Measurements from ENCODE around the gene TENM4. TPM values are rescaled to one million over a fixed set of nuclear protein-coding genes. Genes with fewer than 3 reads are reported as not detected.

Gene TENM4
- polyA plus RNA-seq, 1 of the 3 experiments (the other 2 are of a cell fraction), result 16.7 TPM

GRCh38 chr11:79321263-79321662 lies 119.6 kb downstream of the TENM4 start:
- POLR2A ChIA-PET, result no interaction called here
- TF ChIP-seq FOXJ3 (CRISPR knock-in tag; IDR thresholded peaks at IDR 0.05), result no peak
- TF ChIP-seq SIN3A (IDR thresholded peaks at IDR 0.05; ENCODE audit: borderline replicate concordance, low read depth, low read length), result no peak
- no peak for TF ChIP-seq JUND (IDR thresholded peaks at IDR 0.05)
- TF ChIP-seq IRF3 (IDR thresholded peaks at IDR 0.05; ENCODE audit: low read depth, low read length), result no peak
- TF ChIP-seq, protein P1, sequence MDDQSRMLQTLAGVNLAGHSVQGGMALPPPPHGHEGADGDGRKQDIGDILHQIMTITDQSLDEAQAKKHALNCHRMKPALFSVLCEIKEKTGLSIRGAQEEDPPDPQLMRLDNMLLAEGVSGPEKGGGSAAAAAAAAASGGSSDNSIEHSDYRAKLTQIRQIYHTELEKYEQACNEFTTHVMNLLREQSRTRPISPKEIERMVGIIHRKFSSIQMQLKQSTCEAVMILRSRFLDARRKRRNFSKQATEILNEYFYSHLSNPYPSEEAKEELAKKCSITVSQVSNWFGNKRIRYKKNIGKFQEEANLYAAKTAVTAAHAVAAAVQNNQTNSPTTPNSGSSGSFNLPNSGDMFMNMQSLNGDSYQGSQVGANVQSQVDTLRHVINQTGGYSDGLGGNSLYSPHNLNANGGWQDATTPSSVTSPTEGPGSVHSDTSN (IDR thresholded peaks at IDR 0.05), result no peak
- TF ChIP-seq NRF1 (IDR thresholded peaks at IDR 0.05; ENCODE audit: low read depth, low read length), result no peak
- no peak for TF ChIP-seq TEAD4 (IDR thresholded peaks at IDR 0.05; ENCODE audit: borderline replicate concordance, insufficient read depth)
- TF ChIP-seq EP300 (IDR thresholded peaks at IDR 0.05; ENCODE audit: borderline replicate concordance in 1 of 2, low read depth in 1 of 2, low read length in 1 of 2), result no peak
- TF ChIP-seq FOSL2 (IDR thresholded peaks at IDR 0.05; ENCODE audit: borderline replicate concordance, low read depth), result no peak
- no peak for TF ChIP-seq RCOR1 (IDR thresholded peaks at IDR 0.05; ENCODE audit: low read length)
- TF ChIP-seq RFX5 (IDR thresholded peaks at IDR 0.05; ENCODE audit: low read length), result no peak
- TF ChIP-seq SMC3 (IDR thresholded peaks at IDR 0.05; ENCODE audit: low read depth, low read length), result no peak
- TF ChIP-seq POLR2AphosphoS5 (IDR thresholded peaks at IDR 0.05; ENCODE audit: low read depth, low read length), result no peak
- WGBS (ENCODE audit: low lambda C conversion rate), result 73% methylated on average over 6 of the region's 6 CpGs
- H3K9me2 ChIP-seq, result no peaks in the 10 kb centered on the region
- no peak overlapping the region for H2AFZ ChIP-seq (ENCODE audit: low read depth)
- no peaks in the 10 kb centered on the region for H3K4me1 ChIP-seq (ENCODE audit: control insufficient read depth in 1 of 2, insufficient read depth in 2 of 2, low read depth in 1 of 2, low read length in 1 of 2)
- CTCF ChIA-PET, result interaction anchor here (1.1 kb wide), 1 partner anchor 9 kb away, joined by 3 read pairs; no protein-coding TSS in a partner anchor
- H3K36me3 ChIP-seq (replicated peaks in 1 of 2; ENCODE audit: control insufficient read depth in 1 of 2, insufficient read depth in 2 of 2, low read length in 1 of 2), result no peaks in the 10 kb centered on the region
- no peak overlapping the region for H3K4me3 ChIP-seq (ENCODE audit: low read depth in 2 of 2, low read length in 1 of 2)
- DNase-seq, result no peak
- no peaks in the 10 kb centered on the region for H3F3A ChIP-seq (replicated peaks; ENCODE audit: insufficient read depth)
- no peak overlapping the region for H3K4me2 ChIP-seq
- no peak overlapping the region for H3K27ac ChIP-seq (ENCODE audit: low read depth in 2 of 2, low read length in 1 of 2)
- no peaks in the 10 kb centered on the region for H3K79me2 ChIP-seq (ENCODE audit: insufficient read depth)
- no peak overlapping the region for H3K9ac ChIP-seq
- H4K20me1 ChIP-seq (ENCODE audit: insufficient read depth), result peaks cover 8% of the 10 kb centered on the region
- no peaks in the 10 kb centered on the region for H3K9me3 ChIP-seq
- H3K27me3 ChIP-seq (ENCODE audit: insufficient read depth), result no peaks in the 10 kb centered on the region

GRCh38 chr11:79314906-79315689 lies 125.7 kb downstream of the TENM4 start:
- 81% methylated on average over 8 of the region's 8 CpGs for WGBS (ENCODE audit: low lambda C conversion rate)
- no peak for TF ChIP-seq RXRA (IDR thresholded peaks at IDR 0.05; ENCODE audit: borderline replicate concordance, low read depth)
- TF ChIP-seq TAF1 (IDR thresholded peaks at IDR 0.05; ENCODE audit: borderline replicate concordance, low read depth, low read length), result no peak
- TF ChIP-seq, protein P2, sequence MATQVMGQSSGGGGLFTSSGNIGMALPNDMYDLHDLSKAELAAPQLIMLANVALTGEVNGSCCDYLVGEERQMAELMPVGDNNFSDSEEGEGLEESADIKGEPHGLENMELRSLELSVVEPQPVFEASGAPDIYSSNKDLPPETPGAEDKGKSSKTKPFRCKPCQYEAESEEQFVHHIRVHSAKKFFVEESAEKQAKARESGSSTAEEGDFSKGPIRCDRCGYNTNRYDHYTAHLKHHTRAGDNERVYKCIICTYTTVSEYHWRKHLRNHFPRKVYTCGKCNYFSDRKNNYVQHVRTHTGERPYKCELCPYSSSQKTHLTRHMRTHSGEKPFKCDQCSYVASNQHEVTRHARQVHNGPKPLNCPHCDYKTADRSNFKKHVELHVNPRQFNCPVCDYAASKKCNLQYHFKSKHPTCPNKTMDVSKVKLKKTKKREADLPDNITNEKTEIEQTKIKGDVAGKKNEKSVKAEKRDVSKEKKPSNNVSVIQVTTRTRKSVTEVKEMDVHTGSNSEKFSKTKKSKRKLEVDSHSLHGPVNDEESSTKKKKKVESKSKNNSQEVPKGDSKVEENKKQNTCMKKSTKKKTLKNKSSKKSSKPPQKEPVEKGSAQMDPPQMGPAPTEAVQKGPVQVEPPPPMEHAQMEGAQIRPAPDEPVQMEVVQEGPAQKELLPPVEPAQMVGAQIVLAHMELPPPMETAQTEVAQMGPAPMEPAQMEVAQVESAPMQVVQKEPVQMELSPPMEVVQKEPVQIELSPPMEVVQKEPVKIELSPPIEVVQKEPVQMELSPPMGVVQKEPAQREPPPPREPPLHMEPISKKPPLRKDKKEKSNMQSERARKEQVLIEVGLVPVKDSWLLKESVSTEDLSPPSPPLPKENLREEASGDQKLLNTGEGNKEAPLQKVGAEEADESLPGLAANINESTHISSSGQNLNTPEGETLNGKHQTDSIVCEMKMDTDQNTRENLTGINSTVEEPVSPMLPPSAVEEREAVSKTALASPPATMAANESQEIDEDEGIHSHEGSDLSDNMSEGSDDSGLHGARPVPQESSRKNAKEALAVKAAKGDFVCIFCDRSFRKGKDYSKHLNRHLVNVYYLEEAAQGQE (IDR thresholded peaks at IDR 0.05; ENCODE audit: low read depth, low read length), result peak; percentile 95
- TF ChIP-seq GABPA (IDR thresholded peaks at IDR 0.05; ENCODE audit: low read depth), result no peak
- no peak for TF ChIP-seq SMC3 (IDR thresholded peaks at IDR 0.05; ENCODE audit: low read depth, low read length)
- CTCF ChIA-PET, result no interaction called here

More at GRCh38 chr11:79314906-79315689, 125.7 kb downstream of the TENM4 start:
- H3F3A ChIP-seq (replicated peaks; ENCODE audit: insufficient read depth), result no peaks in the 10 kb centered on the region
- H3K36me3 ChIP-seq (replicated peaks in 1 of 2; ENCODE audit: control insufficient read depth in 1 of 2, insufficient read depth in 2 of 2, low read length in 1 of 2), result no peaks in the 10 kb centered on the region
- H3K27ac ChIP-seq (ENCODE audit: low read depth in 2 of 2, low read length in 1 of 2), result no peak overlapping the region
- no peaks in the 10 kb centered on the region for H3K9me2 ChIP-seq
- DNase-seq, result no peak
- no peaks in the 10 kb centered on the region for H3K27me3 ChIP-seq (ENCODE audit: insufficient read depth)
- H3K79me2 ChIP-seq (ENCODE audit: insufficient read depth), result no peaks in the 10 kb centered on the region
- H2AFZ ChIP-seq (ENCODE audit: low read depth), result no peak overlapping the region
- H3K4me3 ChIP-seq (ENCODE audit: low read depth in 2 of 2, low read length in 1 of 2), result no peak overlapping the region
- H3K4me2 ChIP-seq, result no peak overlapping the region
- no peak overlapping the region for H3K9ac ChIP-seq
- no peaks in the 10 kb centered on the region for H3K9me3 ChIP-seq
- peaks cover 15% of the 10 kb centered on the region; the same call in 1 of the 2 replicates for H4K20me1 ChIP-seq (ENCODE audit: insufficient read depth)
- POLR2A ChIA-PET, result no interaction called here
- H3K4me1 ChIP-seq (ENCODE audit: control insufficient read depth in 1 of 2, insufficient read depth in 2 of 2, low read depth in 1 of 2, low read length in 1 of 2), result no peaks in the 10 kb centered on the region; a peak in 1 of 4 replicates

Measured in SK-N-SH (cell line).